GM12872 (cell line): ENCODE data around the gene PADI1.

Experiments used
- TF ChIP-seq, protein P1 (sequence below): IDR thresholded peaks from 3 replicates; pipeline ENCODE4 v1.5.1; 2011; ENCODE audit warnings: low read depth, mild to moderate bottlenecking, low read length, moderate library complexity; ENCODE audit not compliant: insufficient read depth

PADI1 gene

GRCh38 chr1:17273096-17273495 lies 68.2 kb downstream of the PADI1 start:
- TF ChIP-seq, protein P1, sequence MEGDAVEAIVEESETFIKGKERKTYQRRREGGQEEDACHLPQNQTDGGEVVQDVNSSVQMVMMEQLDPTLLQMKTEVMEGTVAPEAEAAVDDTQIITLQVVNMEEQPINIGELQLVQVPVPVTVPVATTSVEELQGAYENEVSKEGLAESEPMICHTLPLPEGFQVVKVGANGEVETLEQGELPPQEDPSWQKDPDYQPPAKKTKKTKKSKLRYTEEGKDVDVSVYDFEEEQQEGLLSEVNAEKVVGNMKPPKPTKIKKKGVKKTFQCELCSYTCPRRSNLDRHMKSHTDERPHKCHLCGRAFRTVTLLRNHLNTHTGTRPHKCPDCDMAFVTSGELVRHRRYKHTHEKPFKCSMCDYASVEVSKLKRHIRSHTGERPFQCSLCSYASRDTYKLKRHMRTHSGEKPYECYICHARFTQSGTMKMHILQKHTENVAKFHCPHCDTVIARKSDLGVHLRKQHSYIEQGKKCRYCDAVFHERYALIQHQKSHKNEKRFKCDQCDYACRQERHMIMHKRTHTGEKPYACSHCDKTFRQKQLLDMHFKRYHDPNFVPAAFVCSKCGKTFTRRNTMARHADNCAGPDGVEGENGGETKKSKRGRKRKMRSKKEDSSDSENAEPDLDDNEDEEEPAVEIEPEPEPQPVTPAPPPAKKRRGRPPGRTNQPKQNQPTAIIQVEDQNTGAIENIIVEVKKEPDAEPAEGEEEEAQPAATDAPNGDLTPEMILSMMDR, result no peak

DNA sequence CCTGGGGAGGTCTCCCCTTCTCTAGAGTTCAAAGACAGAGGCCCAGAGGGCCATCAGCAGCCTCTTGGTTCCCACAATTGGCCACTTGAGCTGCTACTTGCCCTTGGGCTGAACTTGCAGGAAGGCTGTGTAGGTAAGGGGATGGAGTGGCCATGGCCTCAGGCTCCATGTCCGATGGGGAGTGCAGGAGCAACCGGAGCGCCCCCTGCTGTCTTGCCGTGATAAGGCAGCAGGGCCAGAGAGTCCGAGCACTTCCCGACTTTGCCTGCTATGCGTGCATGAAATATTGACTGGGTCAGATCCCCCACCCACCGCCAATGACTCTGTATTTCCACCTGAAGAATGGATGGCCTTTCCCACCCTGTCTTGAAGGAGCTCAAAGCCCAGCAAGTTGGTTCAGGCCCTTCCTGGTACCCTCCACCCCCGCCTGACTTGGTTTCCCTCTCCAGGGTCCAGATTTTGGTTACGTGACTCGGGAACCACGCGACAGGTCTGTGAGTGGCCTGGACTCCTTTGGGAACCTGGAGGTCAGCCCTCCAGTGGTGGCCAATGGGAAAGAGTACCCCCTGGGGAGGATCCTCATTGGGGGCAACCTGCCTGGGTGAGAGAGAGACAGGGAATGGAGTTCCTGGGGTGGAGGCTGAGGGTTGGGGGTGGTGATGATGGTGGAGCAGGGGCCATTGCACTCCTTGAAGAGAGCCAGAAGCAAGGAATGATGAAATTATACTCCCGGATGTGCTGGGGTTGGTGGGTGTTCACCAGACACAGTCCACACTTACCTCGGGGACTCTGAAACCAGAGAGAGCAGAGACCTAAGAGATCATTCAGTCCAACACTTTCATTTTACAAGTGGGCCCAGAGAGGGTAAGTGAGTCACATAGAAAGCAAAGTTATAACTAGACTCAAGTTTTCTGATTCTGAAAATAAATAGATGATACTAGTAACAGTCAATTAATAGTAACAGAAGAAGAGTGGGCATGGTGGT lies 69.5 kb downstream of the PADI1 start:
- TF ChIP-seq, protein P1, result peak; percentile 92

GRCh38 chr1:17276568-17276967 lies 71.6 kb downstream of the PADI1 start:
- TF ChIP-seq, protein P1, result no peak

- TF ChIP-seq, protein P1, result no peak
These were observed 72.7 kb downstream of the PADI1 start for GRCh38 chr1:17277511-17278159.

DNA sequence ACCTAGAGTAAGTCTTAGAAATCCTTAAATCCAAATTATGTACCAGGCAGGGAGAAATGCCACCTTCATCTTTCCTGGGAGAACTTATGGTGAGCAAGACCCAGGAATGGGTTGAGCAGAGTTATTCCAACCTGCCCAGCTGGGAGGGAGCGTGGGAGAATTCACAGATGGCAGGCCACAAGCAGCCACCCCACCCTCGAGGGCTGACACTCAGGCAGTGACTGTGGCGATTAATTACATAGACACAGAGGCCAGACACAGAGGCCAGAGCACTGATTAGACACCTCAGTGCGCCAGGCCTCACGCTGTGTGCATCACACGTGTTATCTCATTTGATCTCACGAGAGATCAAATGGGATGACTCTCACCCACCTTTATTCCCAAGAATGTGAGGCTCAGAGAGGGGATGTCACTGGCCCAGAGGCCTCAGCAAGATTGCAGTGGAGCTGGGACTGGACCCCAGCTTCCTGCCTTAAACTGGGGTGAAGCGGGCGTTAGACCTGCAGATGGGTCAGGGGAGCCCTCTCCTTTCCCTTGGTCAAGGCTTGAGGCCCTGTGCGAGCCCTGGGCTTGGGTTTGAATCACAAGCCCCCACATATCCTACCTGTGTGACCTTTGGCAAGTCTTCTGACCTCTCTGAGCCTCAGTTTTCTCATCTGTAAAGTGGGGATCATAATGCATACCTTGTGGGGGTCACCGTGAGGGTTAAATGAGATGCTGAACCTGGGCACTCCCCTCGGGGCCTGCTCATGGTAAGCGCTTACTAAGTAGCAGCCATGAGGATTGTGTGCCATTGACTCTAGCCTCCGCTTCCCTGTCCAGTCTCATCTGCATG lies 74.3 kb downstream of the PADI1 start:
- TF ChIP-seq, protein P1, result no peak

DNA sequence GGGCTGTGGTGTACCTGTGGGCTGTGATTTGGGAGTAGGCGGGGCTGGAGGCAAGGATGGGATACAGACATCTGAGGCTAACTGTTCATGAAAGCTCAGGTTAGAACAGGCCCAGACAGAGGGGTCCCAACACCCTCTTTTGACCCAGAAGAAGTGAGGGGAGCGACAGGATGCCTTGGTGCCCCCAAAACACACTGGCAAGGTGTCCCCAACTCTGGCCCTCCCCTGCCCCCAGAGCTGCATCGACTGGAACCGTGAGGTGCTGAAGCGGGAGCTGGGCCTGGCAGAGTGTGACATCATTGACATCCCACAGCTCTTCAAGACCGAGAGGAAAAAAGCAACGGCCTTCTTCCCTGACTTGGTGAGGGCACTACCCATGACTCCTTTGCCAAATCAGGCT lies 75.5 kb downstream of the PADI1 start:
- TF ChIP-seq, protein P1, result no peak

DNA sequence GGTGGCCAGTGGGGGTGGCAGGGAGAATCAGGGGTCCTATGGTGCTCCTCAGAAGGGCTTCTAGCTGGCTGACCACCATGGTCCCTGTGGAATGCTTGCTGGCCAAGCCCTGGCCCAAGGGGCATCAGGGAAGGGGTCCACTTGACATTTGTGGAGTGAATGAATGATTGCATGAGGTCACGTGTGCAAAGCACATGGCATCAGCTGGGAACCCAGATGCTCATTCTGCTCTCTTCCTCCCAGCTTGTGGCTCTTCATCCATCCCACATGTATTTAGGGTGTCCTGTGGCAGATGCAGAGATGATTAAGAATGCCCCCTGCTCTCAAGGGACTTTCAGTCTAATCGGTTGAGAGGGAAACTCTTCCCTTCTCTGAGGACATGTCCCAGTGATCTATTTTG lies 76.0 kb downstream of the PADI1 start:
- TF ChIP-seq, protein P1, result no peak
